NCI-H2196 treated with DMSO at 0.1 percent for 48 hours (cell line): ENCODE measurements around the gene TLCD1.

Experiments
- DNase-seq: peaks from one replicate; lab custom pipeline; 2025; ENCODE audit not compliant: unreplicated experiment; lab: John Stamatoyannopoulos, UW

Gene TLCD1

DNA sequence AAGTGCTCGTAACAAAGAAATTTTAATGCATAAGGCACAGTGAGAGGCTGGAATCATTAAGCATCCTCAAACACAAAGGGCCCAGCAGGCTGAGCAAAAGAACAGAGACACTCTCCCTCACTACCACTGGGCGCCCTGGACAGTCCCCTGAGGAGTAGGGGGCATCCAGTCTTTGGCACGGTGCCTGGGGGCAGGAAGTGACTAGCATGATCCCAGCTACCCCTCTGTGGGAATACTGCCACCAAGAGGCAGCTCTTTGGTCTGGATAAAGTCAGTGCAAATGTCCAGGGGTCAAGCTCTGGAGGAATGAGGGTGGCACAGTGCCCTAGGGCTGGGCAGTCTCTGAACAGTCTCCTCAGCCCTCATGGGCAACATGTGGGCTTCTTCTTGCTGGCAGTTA lies 11.8 kb downstream of the TLCD1 start:
- DNase-seq: no peak

DNA sequence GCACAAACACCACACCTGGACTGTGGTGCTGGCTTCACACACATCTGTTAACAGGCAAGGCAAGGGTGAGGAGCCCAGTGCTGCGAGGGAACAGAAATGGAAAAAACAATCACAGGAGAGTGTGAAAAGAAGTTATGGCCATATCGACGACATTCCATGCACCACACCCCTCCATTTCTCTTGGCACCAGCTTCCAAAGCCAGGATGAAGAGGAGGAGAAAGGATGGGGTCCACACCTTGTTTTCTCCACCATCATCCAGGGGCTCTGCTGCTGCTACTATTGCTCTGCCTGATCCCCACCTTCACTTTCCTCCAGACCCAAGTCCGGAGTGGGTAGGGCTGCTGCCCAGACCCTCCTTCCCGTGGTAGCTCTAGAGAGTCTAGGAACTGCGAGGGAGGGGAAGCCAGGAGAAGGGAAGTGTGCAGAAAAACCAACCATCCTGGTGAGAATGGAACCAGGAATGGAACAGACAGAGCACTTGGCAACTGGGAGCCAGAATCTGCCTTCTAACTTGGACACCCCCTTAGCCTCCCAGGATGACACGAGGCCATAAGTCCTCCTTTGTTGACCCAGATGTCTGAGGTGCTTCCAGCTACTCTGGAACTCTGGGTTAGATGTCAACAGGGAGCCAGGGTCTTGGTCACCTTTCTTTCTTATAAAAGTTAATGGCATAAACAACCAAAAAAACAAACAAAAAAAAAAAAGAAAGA lies 13.2 kb downstream of the TLCD1 start:
- no peak for DNase-seq

DNA sequence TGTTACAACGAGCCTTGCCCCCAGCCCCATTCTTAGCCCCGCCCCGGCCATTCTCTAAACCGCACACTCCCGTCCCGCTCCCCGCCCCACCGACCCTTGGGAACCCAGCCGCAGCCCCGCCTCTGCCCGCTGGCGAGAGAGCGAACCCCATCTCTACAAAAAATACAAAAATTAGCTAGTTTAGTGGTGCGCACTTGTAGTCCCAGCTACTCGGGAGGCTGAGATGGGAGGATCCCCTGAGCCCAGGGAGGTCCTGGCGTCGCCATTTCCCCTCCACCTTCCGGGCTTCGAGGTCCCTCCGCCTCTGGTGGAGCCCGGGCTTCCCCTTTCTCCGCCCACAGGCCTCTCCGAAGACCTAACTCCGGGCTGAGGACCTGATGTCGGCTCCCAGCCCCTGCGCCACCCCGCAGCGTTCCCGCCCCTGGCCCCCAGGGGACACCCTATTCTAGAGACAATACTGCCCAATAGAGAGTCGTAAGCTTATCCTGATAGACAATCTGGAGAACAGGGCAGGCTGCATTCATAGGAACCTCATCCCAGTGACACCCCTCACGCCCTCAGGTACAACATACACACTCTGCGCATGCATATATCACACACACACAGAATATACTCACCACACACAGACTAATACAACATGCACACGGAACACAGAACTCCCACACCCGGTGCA lies 13.9 kb downstream of the TLCD1 start:
- DNase-seq: no peak

DNA sequence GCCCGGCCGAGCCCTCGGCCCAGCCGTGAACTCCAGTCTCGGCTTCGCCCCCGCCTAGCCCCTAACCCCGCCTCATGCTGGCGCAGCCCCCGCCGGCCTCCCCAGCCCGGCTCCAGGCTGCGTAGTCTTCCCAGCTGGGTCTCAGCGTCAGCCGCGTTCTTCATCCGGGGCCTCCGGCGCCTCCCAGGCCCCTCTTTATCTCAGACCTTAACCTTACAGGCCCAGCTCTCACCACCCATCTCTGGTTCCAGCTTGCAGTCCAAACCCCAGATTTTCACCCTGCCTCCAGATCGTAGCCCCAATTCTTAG lies 14.4 kb downstream of the TLCD1 start, which contains the start of gene PROCA1:
Gene PROCA1, minus strand, starts transcription at position 166 of the 309 bp plus-strand sequence. CDS start 228 bp downstream, outside the sequence.
- DNase-seq: no peak

DNA sequence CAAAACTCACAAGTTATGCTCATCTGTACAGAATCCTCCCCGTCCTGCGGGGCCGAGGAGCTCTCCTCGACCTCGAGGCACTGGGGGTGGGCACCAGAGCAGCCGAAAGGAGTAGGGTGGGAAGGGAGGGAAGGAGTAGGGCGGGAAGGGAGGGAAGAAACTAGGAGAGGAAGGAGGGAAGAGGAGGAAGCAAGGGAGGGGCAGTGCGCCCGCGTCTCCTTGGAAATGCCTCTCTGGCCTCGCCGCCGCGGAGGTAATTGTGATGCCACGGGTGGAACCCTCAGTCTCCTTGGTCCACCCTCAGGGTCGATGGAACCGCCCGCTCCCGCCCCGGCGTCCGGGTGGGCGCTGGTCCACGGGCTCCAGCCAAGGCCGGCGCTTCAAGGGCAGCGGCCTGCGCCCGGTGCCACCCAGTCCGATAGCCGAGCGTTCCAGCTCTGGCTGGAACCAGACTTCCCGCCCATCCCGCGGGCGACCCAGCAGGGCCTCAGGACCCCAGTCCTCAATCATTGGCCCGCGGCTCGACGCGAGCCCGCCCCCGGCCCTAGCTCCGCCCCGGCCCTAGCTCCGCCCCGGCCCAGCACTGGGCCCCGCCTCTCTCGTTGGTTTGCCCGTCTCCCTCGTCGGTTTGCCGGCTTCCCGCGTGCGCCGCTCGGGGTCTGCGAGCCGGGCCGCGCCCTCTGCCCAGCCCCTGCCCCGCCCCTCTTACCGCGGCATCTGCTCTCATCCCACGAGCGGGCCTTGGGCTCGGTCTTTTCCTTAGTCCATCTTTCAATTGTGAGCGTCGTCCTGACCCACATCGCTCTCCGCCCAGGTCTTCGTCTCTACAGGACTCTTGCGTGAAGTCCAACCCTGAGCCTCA lies 14.9 kb downstream of the TLCD1 start:
- DNase-seq: peak; percentile 66

DNA sequence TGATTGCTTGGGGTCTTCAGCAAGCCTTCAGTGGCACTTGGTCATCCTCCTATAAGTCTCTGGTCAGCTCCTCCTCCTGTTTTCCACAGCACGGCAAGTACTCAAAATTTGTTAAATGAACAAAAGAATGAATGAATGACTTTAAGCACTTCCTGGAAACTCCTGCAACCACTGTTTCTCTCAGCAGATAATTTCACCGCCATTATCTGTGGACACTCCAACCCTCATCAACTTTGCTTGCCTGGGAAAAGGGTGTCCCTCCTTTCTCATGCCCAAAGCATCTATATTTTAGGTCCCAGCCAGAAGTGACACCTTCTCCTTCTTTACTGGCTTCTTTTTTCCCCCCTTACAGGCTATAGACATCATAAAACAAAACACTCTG lies 18.7 kb downstream of the TLCD1 start:
- DNase-seq: no peak

DNA sequence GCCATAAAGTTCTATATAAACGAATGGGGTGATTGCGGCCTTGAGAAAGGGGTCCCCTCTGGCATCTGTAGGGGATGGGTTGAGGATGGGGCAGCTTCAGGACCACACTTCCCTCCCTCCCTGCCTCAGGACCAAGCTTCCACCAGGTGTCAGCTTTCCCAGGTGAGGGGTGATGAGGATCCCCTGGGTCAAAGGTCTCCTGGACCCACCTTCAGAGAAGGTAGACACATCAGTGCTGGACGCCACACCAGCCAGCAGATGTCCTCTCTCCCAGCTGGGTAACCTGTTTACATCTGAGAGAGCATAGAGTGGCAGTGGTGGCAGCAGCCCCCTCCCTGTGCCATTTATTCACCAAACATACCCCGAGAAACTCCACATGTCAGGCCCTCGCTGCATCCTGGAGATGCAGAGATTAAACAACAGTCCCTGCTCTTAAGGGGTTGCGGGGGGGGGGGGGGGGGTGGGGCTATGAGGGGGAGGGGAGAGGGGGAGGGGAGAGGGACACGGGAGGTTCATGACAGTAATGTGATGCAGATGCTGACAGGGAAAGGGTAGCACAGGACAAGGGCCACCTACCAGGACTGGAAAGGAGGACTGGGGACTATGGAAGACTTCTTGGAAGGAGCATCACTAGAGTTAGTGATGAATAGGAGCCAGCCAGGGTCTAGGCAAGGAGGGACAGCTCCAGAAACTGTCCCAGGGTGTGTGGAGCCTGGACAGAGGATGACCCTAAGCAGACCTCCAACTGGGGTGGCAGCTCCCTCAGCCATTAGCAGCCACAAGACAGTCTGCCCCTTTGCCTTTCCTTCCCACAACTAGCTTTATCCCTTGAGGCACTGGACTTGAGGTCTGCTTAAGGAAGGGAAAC lies 19.3 kb downstream of the TLCD1 start:
- DNase-seq: no peak

DNA sequence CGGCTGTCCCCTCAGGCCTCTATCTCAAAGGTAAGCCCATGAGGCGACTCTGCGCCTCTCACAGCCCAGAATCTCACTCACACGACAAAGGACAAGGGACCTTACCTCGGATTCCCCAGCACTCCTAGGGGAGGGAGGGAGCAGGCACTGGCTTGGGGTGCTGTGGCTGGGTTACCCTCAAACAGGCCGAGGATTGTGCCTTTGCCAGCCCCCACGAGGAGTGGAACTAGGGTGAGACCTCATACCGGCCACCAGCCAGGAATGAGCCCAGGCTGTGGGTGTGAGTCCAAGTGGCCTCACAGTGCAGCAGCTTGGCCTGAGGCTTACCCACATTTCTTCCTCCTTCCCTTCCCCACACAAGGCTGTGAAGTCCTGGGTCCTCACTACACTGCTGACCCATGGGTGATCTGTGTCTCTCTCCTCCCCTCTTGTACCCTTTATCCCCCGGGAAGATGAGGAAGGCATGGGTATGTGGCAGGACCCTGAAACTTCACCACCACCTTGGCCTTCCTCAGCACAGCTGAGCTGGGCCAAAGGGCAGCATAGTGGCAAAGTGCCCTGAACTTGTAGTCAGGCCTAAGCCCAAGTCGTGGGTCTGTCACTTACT lies 20.2 kb downstream of the TLCD1 start:
- DNase-seq: no peak

DNA sequence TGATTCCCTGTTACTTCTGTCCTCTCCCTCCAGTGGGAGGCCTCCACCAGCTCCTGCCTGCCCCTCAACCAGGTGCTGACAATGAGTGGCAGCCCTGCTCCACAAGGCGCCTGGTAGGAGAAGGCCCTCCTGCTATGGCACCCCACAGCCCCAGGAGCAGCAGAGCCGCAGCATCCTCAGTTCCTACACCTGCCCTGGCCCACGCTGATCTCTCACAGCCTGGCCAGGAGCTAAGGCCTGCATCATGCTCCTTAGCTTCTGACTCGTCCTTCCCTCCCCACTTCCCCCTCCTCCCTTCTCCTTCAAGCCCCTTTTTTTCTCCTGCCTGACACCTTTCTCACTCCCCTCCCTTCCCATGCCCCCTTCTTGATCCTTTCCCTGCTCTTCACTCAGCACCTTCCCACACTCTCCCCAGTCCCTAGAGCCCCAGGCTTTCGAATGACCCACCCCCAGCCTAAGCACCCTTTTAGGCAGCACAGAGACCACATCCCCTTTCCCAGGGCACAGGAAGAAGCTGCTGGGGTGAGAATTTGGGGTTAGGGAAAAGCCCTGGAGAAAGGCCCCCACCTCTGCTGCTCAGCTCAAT lies 20.9 kb downstream of the TLCD1 start:
- no peak for DNase-seq

DNA sequence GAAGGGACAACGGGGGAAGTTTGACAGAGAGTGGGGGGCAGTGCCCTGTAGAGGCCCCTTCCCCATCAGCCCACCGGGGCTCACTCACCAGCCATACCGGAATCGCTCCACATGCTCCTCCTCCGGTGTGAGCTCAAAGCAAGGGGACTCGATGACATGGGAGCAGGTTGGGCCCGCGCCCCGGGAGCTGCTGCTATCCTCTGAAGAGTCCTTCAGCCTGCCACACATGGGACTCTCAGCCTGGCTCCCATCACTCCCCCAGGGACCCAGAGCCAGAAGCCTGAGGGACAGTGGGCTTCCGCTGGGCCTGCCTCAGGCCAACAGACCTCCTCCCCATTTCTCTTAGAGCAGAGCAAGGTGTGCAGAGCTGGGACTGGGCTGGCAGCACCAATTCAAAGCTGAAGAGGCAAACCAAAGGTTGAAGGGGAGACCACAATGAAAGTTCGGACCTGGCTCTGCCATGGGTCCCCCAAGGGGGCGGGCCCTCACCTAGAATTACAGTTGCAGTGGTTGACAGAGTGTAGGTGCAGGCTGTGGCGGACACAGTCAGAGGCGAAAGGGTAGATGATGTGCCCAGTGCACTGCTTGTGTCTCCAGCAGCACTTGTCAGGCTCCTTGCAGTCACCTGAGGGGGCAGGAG lies 21.7 kb downstream of the TLCD1 start:
- no peak for DNase-seq

DNA sequence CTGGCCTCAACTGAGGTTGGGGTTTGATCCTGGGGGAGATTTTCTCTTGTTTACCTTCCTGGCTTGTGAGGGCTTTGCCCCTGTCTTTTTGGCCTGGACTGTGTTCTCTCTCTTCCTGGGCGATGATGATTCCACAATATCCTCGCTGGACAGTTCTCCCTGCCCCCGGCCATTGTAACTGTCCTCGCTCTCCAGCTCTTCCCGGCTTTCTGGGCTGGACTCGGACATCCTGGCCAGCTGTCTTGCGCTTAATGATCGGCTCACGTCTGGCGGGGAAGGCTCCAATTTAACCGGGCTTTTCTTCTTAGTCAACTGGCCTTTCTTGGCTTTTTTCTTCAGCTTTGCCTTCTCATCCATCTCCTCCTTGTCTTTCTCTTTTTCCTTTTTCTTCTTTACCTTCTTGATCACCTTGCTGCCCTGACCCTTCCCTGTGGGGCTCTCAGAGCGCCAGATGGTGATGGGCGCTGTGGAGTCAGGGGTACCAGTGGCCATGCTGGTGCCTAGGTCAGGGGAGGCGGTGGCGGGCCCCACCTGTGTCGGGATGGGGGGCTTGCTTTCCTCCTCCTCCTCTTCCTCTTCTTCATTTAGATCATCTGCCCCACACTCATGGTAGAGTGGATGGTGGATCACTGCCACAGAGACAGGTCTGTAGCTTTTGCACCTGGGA lies 22.3 kb downstream of the TLCD1 start:
- DNase-seq: no peak

DNA sequence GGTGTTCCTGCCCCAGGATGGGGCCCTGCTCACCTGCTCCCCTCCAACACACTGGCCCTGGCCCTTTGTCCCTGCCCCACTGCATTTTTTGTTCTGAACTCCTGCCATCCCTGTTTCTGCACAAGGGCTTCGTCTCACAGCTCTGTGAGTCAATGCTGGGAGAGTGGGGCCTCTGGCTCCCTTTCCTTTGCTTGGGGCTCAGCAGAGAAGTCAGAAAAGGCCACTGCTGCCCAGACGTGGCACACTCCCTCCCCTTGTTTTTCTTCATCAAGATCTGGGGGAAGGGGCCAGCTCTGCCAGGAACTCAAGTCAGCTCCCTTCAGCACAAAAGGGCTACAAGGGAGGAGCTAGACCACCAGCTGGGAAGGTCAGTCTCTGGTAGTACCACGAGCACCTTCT lies 23.3 kb downstream of the TLCD1 start:
- DNase-seq: no peak

DNA sequence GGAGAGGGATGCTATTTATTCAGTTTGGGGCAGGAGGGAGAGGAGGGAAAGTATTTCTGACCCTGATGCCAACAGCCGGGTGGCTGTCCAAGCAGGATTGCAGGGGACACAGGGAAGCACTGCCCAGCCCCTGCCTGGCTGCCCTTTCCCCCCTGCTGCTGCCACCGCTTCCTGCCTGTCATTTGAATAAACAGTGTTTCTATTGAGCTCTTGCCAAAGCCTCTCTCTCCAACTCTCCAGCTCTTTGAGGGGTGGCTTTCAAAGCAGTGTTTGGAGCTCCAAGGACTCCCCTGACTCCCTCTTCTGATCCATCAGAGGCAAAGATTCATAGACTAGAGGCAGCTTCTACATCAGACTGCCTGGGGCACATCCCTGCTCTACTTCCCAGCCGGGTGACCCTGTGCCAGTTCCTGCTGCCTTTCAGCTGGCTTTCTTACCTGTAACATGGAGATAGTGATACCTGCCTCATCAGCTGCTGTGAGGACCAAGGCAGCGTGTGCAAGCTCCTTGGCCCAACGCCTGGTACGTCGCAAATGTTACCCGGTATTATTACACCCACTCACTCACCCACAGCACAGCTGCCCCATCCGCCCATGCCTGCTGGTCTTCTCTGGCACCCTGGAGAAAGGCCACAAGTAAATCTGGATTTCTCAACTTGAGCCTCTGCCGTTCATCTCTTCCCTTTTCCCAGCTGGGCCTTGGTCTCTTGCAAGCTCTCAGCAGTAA lies 23.8 kb downstream of the TLCD1 start:
- DNase-seq: peak; percentile 30

DNA sequence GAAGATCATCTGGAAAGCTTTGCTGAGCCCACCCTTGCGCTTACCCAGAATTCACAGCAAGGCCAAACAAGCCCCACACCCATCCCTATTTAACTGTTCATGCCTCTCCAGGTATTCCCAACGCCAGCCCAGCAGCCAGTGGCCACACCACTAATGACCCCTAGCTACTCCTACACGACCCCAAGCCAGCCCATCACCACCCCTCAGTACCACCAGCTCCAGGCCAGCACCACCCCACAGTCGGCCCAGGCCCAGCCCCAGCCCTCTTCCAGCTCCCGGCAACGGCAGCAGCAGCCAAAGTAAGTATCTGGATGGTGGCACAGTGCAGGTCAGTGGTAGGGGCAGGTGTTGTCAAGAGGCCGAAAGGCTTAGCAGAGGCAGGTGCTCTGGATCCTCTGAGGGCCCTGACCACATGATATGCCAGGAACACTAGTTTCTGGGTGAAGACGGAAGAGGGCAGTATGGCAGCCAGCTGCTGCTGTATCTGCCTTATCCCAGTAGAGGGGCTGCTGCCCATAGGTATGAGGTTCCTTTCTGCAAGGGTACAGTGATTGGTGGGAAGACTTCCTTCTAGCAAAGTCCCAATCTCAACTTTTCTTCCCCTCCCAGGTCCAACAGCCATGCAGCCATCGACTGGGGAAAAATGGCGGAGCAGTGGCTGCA lies 25.1 kb downstream of the TLCD1 start:
- DNase-seq: peak; percentile 6

DNA sequence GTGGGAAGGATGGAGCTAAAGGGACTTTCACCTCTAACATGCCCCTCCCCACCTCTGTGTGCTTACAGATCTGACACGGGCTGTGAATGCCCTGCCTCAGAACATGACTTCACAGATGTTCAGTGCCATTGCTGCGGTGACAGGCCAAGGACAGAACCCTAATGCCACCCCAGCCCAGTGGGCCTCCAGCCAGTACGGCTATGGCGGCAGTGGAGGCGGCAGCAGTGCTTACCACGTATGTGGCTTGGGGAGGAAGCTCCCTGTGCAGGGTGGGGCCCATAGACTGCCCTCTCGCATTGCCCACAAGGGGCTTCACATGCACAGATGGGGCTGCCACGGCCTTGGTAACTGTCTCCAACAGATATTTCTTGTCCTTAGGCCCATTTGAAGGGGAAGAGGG lies 25.8 kb downstream of the TLCD1 start:
- DNase-seq: no peak

DNA sequence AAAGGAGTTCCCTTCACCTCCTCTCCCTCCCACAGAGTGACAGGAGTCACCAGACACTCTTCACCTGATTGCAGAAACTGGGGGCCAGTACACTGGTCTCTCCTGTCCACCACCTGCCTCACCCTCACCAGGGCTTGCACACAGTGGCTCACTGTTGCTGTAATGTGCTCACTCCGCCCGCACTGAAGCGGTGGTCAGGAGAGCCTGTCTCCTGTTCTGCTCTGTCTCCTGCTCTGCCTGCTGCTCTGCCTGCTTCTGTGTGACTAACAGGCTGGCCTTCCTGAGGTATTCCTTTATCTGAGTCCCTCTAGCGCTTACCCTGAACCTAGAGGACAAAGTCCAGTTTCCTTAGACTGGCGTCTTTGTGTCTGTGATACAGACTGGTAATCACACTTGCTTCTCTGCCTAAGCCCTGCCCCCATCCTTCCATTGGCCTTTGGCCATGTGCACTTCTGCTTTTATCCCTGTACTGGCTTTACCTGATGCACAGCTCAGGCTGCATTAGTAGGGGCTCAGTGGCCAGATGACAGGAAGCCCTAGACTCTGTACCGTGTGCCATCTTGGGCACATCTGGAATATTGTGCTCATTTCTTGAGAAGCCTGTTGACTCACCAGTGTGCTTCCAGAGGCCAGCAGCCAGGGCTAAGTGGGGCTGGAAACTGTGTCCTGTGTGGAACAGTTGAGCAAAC lies 27.6 kb downstream of the TLCD1 start:
- no peak for DNase-seq

DNA sequence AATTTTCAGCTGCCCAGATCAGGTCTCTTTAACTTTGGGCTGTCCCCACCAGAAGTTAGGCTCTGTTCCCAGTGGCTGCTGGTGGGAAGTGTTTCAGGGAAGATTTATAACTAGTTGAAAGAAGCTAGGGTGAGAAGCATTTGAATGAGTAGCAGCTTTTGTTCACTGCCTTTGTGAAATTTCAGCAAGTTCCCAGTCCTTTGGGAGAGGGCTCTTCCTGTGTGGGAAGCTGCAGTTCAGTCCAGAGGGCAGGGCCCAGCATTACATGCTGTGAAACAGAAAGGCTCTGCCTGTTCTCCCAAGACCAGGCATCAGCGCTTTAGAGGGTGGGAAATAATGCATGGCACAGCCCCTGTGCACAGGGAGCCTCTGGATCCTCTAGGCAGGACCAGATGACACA lies 32.2 kb downstream of the TLCD1 start:
- DNase-seq: no peak

DNA sequence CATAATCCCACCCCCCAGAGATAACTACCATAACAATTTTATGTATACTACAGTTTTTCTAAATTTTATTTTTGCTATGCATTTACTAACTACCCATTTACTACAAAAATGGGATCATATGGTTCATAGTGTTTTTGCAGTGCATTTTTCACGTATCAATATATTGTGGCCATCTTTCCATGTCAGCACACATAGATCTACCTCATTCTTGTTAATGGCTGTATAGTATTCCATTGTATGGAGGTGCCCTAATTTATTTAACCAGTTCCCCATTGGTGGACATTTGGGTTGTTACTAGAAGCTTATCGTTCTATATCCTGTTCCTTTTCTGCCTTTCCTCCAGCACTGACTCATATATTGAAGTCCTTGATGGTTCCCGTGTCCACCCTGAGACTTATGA lies 37.0 kb downstream of the TLCD1 start:
- DNase-seq: no peak
